ACHN (cell line): ENCODE measurements around the gene CLEC10A.
"Not testable (repeated sequence)": the region's sequence is repeated elsewhere in the genome, so short reads cannot be mapped to it uniquely, and the experiment has no call there.

Source experiments
- DNase-seq: peaks from one replicate; pipeline ENCODE4 v3.0.0-alpha.2; 2015
- in situ Hi-C: cut with HindIII; loops from 2 replicates; pipeline ENCODE4 v1.10.0; 2017; ENCODE audit warnings: low sequenced_read_pairs, low pct_ligation_motif_present, low pct_unique_long_range_greater_than_20kb

CLEC10A gene

GRCh38 chr17:7079581-7080455 lies at the start of gene CLEC10A:
CLEC10A (minus strand) TSS chr17:7080251; CDS start chr17:7078812, 1,439 bp downstream.
- in situ Hi-C loops: no loop called here
- DNase-seq: no peak

- no peak for DNase-seq
- in situ Hi-C loops: no loop called here
These were observed 49.3 kb upstream of the CLEC10A start for GRCh38 chr17:7129311-7129710.

DNA sequence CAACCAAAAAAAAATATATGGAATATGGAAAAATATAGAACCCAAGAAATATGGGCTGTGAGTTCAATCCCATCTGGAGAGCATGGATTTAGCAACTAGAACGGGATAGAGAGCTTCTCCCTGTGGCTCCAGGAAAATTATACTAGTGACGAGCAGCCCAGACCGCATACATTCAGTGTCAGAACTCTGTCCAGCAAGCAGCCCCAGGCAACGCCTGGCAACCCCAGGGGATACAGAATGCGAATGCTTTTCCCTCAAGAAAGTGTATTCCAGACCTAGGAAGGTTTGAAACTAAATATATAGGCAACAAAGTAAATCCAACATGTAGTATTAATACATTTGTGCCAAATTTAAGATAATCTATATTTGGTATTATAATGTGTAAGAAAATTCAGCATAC lies 48.1 kb upstream of the CLEC10A start:
- DNase-seq: no peak
- in situ Hi-C loops: no loop called here

DNA sequence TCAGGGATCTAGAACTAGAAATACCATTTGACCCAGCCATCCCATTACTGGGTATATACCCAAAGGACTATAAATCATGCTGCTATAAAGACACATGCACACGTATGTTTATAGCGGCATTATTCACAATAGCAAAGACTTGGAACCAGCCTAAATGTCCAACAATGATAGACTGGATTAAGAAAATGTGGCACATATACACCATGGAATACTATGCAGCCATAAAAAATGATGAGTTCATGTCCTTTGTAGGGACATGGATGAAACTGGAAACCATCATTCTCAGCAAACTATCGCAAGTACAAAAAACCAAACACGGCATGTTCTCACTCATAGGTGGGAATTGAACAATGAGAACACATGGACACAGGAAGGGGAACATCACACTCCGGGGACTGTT lies 47.5 kb upstream of the CLEC10A start:
- DNase-seq, in situ Hi-C loops: not testable (repeated sequence)

GRCh38 chr17:7126386-7126785 lies 46.3 kb upstream of the CLEC10A start:
- in situ Hi-C loops: not testable (repeated sequence)

GRCh38 chr17:7124923-7125322 lies 44.9 kb upstream of the CLEC10A start:
- in situ Hi-C loops: no loop called here
- no peak for DNase-seq

More at GRCh38 chr17:7126386-7126785, 46.3 kb upstream of the CLEC10A start:
- not testable (repeated sequence) for DNase-seq

- no peak for DNase-seq
- in situ Hi-C loops: no loop called here
These were observed 43.8 kb upstream of the CLEC10A start for GRCh38 chr17:7123844-7124243.

GRCh38 chr17:7122381-7122780 lies 42.3 kb upstream of the CLEC10A start:
- in situ Hi-C loops: no loop called here
- DNase-seq: no peak

- in situ Hi-C loops: not testable (repeated sequence)
These were observed 40.6 kb upstream of the CLEC10A start for GRCh38 chr17:7120635-7121034.

DNA sequence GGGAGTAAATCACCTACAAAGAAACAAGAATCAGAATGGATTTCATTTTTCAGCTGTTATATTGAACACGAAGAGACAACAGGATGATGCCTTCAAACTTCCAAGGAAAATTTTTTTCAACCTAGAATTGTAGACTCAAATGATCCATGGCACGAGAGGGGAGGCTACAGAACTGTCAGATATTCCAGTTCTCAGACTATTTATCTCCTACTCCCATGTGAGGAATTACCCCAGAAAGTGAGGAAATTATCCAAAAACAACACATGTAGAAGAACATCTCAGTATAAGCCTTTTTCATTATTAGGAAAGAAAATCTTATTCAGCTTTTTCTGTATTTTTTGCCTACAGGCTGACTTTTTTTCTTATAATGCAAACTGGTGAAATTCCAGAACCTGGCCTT lies 40.1 kb upstream of the CLEC10A start:
- in situ Hi-C loops: no loop called here
- DNase-seq: no peak

More at GRCh38 chr17:7120635-7121034, 40.6 kb upstream of the CLEC10A start:
- not testable (repeated sequence) for DNase-seq

DNA sequence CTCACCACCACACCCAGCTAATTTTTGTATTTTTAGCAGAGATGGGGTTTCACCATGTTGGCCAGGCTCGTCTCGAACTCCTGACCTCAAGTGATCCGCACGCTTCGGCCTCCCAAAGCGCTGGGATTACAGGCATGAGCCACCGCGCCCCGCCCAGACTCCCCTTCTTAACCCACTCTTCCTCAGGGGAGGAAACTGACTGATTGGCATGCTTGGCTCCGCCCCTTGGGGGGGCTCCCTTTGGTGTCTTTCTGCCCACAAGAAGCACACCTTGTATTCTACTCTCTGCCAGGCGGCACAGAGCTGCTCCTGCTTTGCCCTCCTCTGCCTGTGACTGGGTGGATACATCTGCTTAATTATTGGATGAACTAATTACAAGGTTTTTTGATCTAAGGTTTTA lies 39.3 kb upstream of the CLEC10A start:
- no peak for DNase-seq
- in situ Hi-C loops: no loop called here

GRCh38 chr17:7114875-7115614 lies 35.0 kb upstream of the CLEC10A start:
- in situ Hi-C loops: no loop called here
- no peak for DNase-seq

DNA sequence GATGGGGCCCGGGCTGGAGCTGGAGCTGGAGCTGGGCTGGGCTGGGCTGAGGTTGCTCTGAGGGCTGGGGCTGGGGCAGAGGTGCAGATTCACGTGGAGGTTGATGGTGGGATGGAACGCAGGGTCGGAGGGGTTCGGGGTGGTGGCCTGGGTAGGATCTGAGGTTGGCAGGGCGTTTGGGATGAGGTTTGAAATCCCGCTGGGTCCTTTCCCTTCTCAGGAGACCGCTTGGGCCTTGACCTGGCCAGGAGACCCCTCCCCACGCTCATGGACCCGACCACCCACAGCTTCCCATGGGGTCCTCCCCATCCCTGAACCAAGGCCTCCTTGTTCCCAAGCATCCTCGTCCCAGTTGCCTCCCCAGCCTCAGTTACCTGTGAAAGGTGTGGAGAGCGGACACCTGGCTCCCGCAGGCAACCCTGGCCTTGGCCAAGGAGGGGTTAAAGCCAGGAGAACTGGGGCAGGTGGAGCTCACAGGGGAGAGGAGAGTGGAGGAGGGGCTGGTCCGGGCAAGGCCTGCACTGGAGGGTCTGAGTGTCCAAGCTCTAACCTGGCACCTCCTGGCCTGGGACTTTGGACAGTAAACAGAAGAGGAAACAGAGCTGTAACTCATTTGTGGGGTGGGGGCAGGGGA lies 34.3 kb upstream of the CLEC10A start, which contains the start of gene ASGR2:
TSS of gene ASGR2 (minus strand) at position 582 of the 634 bp plus-strand sequence. CDS start 582 bp downstream, outside the sequence.
- in situ Hi-C loops: no loop called here
- no peak for DNase-seq

DNA sequence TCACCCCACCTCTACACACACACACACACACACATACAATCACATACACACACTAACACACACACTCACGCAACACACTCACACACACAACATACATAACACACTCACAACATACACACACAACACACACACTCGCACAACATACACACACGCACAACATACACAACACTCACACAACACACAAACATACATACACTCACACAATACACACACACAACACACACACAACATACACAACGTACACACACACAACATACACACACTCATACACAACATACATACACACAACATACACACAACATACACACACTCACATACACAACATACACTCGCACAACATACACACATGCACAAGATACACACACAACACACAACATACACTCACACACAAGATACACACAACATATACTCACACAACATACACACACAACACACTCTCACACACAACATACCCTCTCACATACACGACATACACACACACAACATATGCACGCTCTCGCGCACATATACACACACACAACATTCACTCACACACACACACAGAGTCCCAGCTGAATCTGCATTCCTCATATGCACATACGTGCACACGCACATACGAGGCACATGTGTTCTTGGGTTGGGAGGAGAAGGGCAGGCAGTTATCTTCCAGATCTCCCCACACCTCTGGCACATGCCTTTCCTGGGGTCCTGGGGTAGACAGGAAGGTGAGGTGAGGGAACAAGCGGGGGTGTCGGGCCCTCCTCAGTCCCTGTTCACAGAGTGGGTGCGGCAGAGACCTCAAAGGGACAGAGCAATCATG lies 33.4 kb upstream of the CLEC10A start:
- DNase-seq: no peak
- in situ Hi-C loops: no loop called here

- DNase-seq: no peak
- in situ Hi-C loops: no loop called here
These were observed 32.6 kb upstream of the CLEC10A start for GRCh38 chr17:7112510-7113108.

DNA sequence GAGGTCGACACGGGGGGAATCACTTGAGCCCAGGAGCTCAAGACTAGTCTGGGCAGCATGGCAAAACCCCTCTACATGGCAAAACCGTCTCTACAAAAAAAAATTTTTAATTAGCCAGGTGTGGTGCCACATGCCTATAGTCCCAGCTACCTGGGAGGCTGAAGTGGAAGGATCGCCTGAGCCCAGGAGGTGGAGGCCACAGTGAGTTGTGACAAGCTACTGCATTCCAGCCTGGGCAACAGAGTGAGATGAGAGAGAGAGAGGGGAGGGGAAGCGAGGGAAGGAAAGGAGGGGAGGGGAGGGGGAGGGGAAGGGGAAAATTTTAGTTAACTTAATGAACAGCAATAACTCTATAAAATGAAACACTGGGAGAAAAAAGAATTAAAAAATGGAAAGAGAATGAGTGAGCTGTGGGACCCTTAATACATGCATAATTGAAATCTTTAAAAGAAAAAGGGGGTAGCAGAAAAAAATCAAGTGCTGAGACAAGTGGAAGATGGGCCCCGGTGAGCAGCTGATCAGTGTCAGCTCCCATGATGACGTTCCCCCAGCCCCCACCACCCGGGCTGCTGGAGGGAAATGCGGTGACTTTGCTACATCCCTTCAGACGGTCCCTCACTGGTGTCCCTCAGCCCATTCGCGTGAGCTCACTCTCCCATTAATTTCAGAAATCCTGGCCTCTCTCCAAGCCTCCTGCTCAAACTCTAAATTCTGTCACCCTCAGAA lies 31.9 kb upstream of the CLEC10A start:
- DNase-seq: no peak
- in situ Hi-C loops: no loop called here

DNA sequence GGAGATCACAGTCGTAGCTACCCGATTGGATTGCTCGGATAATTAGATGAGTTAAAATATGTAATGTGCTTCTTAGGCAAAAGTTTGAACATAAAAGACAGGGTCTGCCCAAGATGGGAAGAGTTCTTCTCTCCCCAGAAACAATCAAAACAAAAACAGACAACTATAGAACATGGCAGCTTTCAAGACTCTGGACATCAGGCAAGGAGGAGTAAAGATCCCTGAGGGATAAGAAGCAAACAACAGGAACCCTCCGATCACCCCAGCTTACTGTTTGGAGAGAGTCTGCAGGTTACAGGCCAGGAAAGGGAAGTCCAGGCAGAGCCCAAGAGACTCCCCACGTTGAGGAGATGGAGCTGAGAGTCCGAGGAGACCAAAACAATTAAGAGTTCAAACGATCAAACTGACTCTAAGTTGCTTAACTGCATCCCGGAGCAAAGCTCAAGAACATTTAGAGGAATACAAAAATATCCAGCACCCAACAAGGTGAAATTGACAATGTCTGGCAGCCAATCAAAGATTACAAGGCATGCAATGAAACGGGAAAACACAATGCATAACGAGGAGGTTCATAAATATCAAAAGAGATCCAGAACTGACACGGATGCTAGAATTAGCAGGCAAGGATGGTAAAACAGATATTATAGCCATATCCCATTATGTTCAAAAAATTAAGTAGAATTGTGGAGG lies 30.7 kb upstream of the CLEC10A start:
- DNase-seq: no peak
- in situ Hi-C loops: no loop called here
